Keratinocyte (primary cell): Measurements from ENCODE around the gene HCN2. TPM values are rescaled to one million over a fixed set of nuclear protein-coding genes. Genes with fewer than 3 reads are reported as not detected.

Source experiments
- DNase-seq: peaks from one replicate; pipeline ENCODE4 v3.0.0-alpha.2; 2011; ENCODE audit warnings: low read depth, missing footprints, low spot score
- FAIRE-seq: peaks from 2 replicates; lab custom pipeline; 2011; peaks lifted over from hg19 to GRCh38; lab: Jason Lieb, UNC
- H2AFZ ChIP-seq: 2 replicates; pipeline ENCODE4 v1.6.0; 2012; ENCODE audit warnings: low read length, control low read depth, inconsistent platforms; ENCODE audit not compliant: control insufficient read depth
- H3K27ac ChIP-seq: 2 replicates; pipeline ENCODE4 v1.5.1; 2011; ENCODE audit warnings: low read length; ENCODE audit not compliant: control insufficient read depth, insufficient read depth
- H3K27me3 ChIP-seq: 3 replicates; pipeline ENCODE4 v1.6.0; 2011; ENCODE audit warnings: low read length; ENCODE audit not compliant: control insufficient read depth, insufficient read depth; ENCODE audit errors: extremely low read depth
- H3K36me3 ChIP-seq, 2 experiments: 2 replicates in 1 of 2; 3 replicates in 1 of 2; pipeline ENCODE4 v1.5.1; 2011; ENCODE audit warnings: low read length in 2 of 2, mild to moderate bottlenecking in 1 of 2; ENCODE audit not compliant: control insufficient read depth in 2 of 2, insufficient read depth in 2 of 2; ENCODE audit errors: extremely low read depth in 1 of 2
- H3K4me1 ChIP-seq: 3 replicates; pipeline ENCODE4 v1.5.1; 2011; ENCODE audit warnings: low read length; ENCODE audit not compliant: control insufficient read depth, insufficient read depth; ENCODE audit errors: extremely low read depth
- H3K4me2 ChIP-seq: 3 replicates; pipeline ENCODE4 v1.6.0; 2011; ENCODE audit warnings: low read depth, low read length; ENCODE audit not compliant: control insufficient read depth, insufficient read depth; ENCODE audit errors: extremely low read depth
- H3K4me3 ChIP-seq, 3 experiments: fragments of 200-600 bp in 1 of 3; sonication (generic) in 1 of 3; 2 replicates in 2 of 3; 3 replicates in 1 of 3; pipeline ENCODE4 v1.5.1; 2011 to 2016; ENCODE audit warnings: low read length in 3 of 3, mild to moderate bottlenecking in 3 of 3, control low read depth in 2 of 3, inconsistent platforms in 1 of 3, low read depth in 1 of 3, mixed read lengths in 1 of 3, mixed run types in 1 of 3, moderate library complexity in 1 of 3; ENCODE audit not compliant: control insufficient read depth in 2 of 3, insufficient read depth in 2 of 3; ENCODE audit errors: extremely low read depth in 1 of 3
- H3K79me2 ChIP-seq: 2 replicates; pipeline ENCODE4 v1.6.0; 2012; ENCODE audit warnings: low read length; ENCODE audit not compliant: control insufficient read depth, insufficient read depth
- H3K9ac ChIP-seq: 3 replicates; pipeline ENCODE4 v1.6.0; 2011; ENCODE audit warnings: low read length; ENCODE audit not compliant: control insufficient read depth, insufficient read depth; ENCODE audit errors: extremely low read depth
- H3K9me1 ChIP-seq: 3 replicates; pipeline ENCODE4 v1.6.0; 2011; ENCODE audit warnings: low read length; ENCODE audit not compliant: control insufficient read depth, insufficient read depth; ENCODE audit errors: extremely low read depth
- H3K9me3 ChIP-seq: 2 replicates; pipeline ENCODE4 v1.5.1; 2012; ENCODE audit warnings: low read depth, low read length; ENCODE audit not compliant: control insufficient read depth
- H4K20me1 ChIP-seq: 3 replicates; pipeline ENCODE4 v1.6.0; 2011; ENCODE audit warnings: low read length; ENCODE audit not compliant: control insufficient read depth, insufficient read depth; ENCODE audit errors: extremely low read depth
- CTCF ChIP-seq, 3 experiments: IDR thresholded peaks in 1 of 3; conservative IDR thresholded peaks in 1 of 3; optimal IDR thresholded peaks in 1 of 3; 2 replicates in 2 of 3; 3 replicates in 1 of 3; pipeline versions ENCODE3 to v1.5.1; 2011; ENCODE audit warnings: low read length in 3 of 3, mild to moderate bottlenecking in 3 of 3, moderate library complexity in 2 of 3, control low read depth in 1 of 3, inconsistent platforms in 1 of 3; ENCODE audit not compliant: insufficient read depth in 2 of 3; ENCODE audit errors: extremely low read depth in 1 of 3
- EZH2 ChIP-seq: IDR thresholded peaks from one replicate; pipeline ENCODE4 v1.6.1; 2012; ENCODE audit warnings: inconsistent platforms, mild to moderate bottlenecking, low read length, moderate library complexity
- dilution Hi-C: fragments of 300-500 bp; cut with MboI; formaldehyde crosslinking; loops from one replicate; pipeline ENCODE4 v1.7.0; 2020; ENCODE audit warnings: low sequenced_read_pairs; ENCODE audit not compliant: extremely low pct_ligation_motif_present
- polyA plus RNA-seq, 5 experiments: library from polyadenylated mRNA; depleted of rRNA in 3 of 5; stranded (reverse) in 3 of 5; stranded (forward) in 1 of 5; unstranded in 1 of 5; fragments of >200 nt; gene quantifications; 1 replicate in 1 of 5; 2 replicates in 3 of 5; 3 replicates in 1 of 5; pipeline versions ENCODE4 v1.2.1 to v1.2.3, GENCODE V29; 2011 to 2012; ENCODE audit warnings: missing spikeins in 2 of 5, low read depth in 1 of 5, low replicate concordance in 1 of 5

The HCN2 gene
- polyA plus RNA-seq, 1 donor (not counting 4 experiments of a cell fraction or from before 2014, with no cell fraction given) = 0.13 TPM

- Histone ChIP-seq H3K9ac (no peak overlapping the region), H3K27ac (no peak overlapping the region), H3K9me1 (no peaks in the 10 kb centered on the region), H3K4me2 (no peak overlapping the region), H3K4me3 (no peak overlapping the region), H3K36me3 (peaks cover 29 to 30% of the 10 kb centered on the region in 2 experiments), H4K20me1 (peaks cover 26% of the 10 kb centered on the region), H3K4me1 (no peaks in the 10 kb centered on the region), H2AFZ (no peak overlapping the region), H3K27me3 (no peaks in the 10 kb centered on the region), H3K79me2 (peaks cover 42% of the 10 kb centered on the region), H3K9me3 (no peaks in the 10 kb centered on the region)
- DNase-seq (no peak), FAIRE-seq (no peak)
- TF ChIP-seq CTCF (optimal IDR thresholded peaks at IDR 0.05 in 1 of 3, IDR thresholded peaks at IDR 0.05 in 1 of 3, conservative IDR thresholded peaks at IDR 0.05 in 1 of 3; ENCODE audit: extremely low read depth in 1 of 3, insufficient read depth in 2 of 3, low read length in 3 of 3) (no peak), EZH2 (no peak)
- dilution Hi-C loops = no loop called here
These were observed 59.5 kb downstream of the HCN2 start for GRCh38 chr19:648904-649801.

GRCh38 chr19:650121-650520, 60.4 kb downstream of the HCN2 start:
- Histone ChIP-seq H3K4me3 (no peak overlapping the region), H3K36me3 (peaks cover 26 to 34% of the 10 kb centered on the region in 2 experiments), H3K4me1 (no peaks in the 10 kb centered on the region), H3K4me2 (no peak overlapping the region), H3K27me3 (no peaks in the 10 kb centered on the region), H3K27ac (no peak overlapping the region), H4K20me1 (peaks cover 30% of the 10 kb centered on the region), H3K9me1 (no peaks in the 10 kb centered on the region), H2AFZ (no peak overlapping the region), H3K9ac (no peak overlapping the region), H3K79me2 (peaks cover 51% of the 10 kb centered on the region), H3K9me3 (no peaks in the 10 kb centered on the region)
- FAIRE-seq (no peak), DNase-seq (no peak)
- no peak for TF ChIP-seq CTCF (optimal IDR thresholded peaks at IDR 0.05 in 1 of 3, IDR thresholded peaks at IDR 0.05 in 1 of 3, conservative IDR thresholded peaks at IDR 0.05 in 1 of 3; ENCODE audit: extremely low read depth in 1 of 3, insufficient read depth in 2 of 3, low read length in 3 of 3)
- TF ChIP-seq EZH2 = no peak
- dilution Hi-C loops = no loop called here
